Measurements from ENCODE around the gene XYLT1. TPM values are rescaled to one million over a fixed set of nuclear protein-coding genes. Genes with fewer than 3 reads are reported as not detected.

The XYLT1 gene
- total and polyA plus RNA-seq, 10 of the 15 experiments (the other 5 are each of a cell fraction or from before 2014, with no cell fraction given), result 0.88 to 14.8 (median 5.8) TPM

DNA sequence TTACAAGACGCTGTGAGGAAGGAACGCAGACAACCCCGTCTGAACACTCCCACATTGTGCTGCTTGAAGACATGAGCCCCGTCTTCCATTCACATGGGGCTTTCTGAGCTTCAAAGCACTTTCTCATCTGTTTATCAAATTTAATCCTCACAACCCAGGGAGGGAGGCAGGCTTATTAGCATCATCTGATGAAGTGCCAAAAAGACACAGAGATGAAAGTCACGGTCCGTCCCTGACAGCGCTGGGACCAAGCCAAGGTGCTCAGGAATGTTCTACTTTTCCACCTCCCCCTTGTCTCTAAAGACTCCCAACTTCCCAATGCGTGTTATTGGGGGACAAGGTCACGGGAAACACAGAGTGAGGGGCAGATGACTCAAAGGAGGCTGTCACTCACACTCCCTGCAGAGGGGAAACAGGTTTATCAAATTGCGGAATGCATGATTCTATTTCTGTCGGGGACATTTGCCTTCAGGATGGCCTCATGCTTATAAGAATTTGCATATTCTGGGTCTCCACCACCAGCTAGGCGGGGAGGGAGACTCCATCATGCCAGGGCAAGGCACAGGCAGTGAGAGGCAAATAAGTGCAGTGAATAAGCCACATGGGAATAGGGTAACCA lies 10.7 kb downstream of the XYLT1 start (continued):
- TF ChIP-seq MTA2 (IDR thresholded peaks at IDR 0.05; ENCODE audit: low read depth) (0 out of 2 replicates have a peak, but pooled peaks have one; percentile 10), HCFC1 (IDR thresholded peaks at IDR 0.05; ENCODE audit: low read length) (no peak), SREBF1 (IDR thresholded peaks at IDR 0.05; ENCODE audit: low read length) (no peak), CHD4 (IDR thresholded peaks at IDR 0.05) (no peak), TBL1XR1 (IDR thresholded peaks at IDR 0.05; ENCODE audit: low read depth, low read length) (no peak), ZNF384 (IDR thresholded peaks at IDR 0.05; ENCODE audit: borderline replicate concordance, low read depth, low read length) (no peak), TARDBP (IDR thresholded peaks at IDR 0.05; ENCODE audit: borderline replicate concordance) (no peak), BMI1 (IDR thresholded peaks at IDR 0.05; ENCODE audit: borderline replicate concordance) (no peak), PKNOX1 (IDR thresholded peaks at IDR 0.05) (peak; percentile 91), HDAC6 (IDR thresholded peaks at IDR 0.05; ENCODE audit: unreplicated experiment) (no peak), SRF (IDR thresholded peaks at IDR 0.05; ENCODE audit: low read depth in 2 of 2, low read length in 2 of 2) (no peak), TCF3 (IDR thresholded peaks at IDR 0.05; ENCODE audit: borderline replicate concordance, insufficient read depth, low read depth, low read length) (no peak), RCOR1 (conservative IDR thresholded peaks at IDR 0.05; ENCODE audit: low read depth, low read length) (no peak), ATF7 (IDR thresholded peaks at IDR 0.05; ENCODE audit: low read depth) (no peak), YBX1 (IDR thresholded peaks at IDR 0.05) (no peak), CHD1 (IDR thresholded peaks at IDR 0.05; ENCODE audit: low read depth, low read length) (no peak), NR2C1 (IDR thresholded peaks at IDR 0.05) (no peak), MYC (IDR thresholded peaks at IDR 0.05; ENCODE audit: insufficient read depth, insufficient read length, insufficient replicate concordance, low read length, severe bottlenecking) (no peak), SMAD5 (IDR thresholded peaks at IDR 0.05; ENCODE audit: low read depth) (no peak), SREBF2 (IDR thresholded peaks at IDR 0.05; ENCODE audit: low read length) (no peak), MTA3 (IDR thresholded peaks at IDR 0.05; ENCODE audit: borderline replicate concordance, low read length) (no peak; the same call in 1 of the 2 replicates), ZBED1 (IDR thresholded peaks at IDR 0.05; ENCODE audit: borderline replicate concordance) (no peak; the same call in 1 of the 2 replicates), ESRRA (IDR thresholded peaks at IDR 0.05; ENCODE audit: low read length) (no peak), NBN (IDR thresholded peaks at IDR 0.05) (no peak), IKZF1 (conservative IDR thresholded peaks at IDR 0.05) (peak; percentile 51), RFX5 (IDR thresholded peaks at IDR 0.05; ENCODE audit: low read depth, low read length) (no peak), RELB (IDR thresholded peaks at IDR 0.05; ENCODE audit: low read depth) (no peak), SUZ12 (IDR thresholded peaks at IDR 0.05; ENCODE audit: unreplicated experiment) (no peak), SMAD1 (IDR thresholded peaks at IDR 0.05; ENCODE audit: low read depth, partially characterized antibody) (no peak)
- TF ChIP-seq, protein P1, sequence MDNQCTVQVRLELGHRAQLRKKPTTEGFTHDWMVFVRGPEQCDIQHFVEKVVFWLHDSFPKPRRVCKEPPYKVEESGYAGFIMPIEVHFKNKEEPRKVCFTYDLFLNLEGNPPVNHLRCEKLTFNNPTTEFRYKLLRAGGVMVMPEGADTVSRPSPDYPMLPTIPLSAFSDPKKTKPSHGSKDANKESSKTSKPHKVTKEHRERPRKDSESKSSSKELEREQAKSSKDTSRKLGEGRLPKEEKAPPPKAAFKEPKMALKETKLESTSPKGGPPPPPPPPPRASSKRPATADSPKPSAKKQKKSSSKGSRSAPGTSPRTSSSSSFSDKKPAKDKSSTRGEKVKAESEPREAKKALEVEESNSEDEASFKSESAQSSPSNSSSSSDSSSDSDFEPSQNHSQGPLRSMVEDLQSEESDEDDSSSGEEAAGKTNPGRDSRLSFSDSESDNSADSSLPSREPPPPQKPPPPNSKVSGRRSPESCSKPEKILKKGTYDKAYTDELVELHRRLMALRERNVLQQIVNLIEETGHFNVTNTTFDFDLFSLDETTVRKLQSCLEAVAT (IDR thresholded peaks at IDR 0.05), result no peak

Data from GM12878 (cell line).